ENCODE measurements around the gene MAD1L1.

GRCh38 chr7:2029936-2030335 is 202.8 kb downstream of the MAD1L1 start:
- TF ChIP-seq CTCF (IDR thresholded peaks at IDR 0.05) (no peak), EP300 (IDR thresholded peaks at IDR 0.05; ENCODE audit: low read depth) (no peak)
